GM19438 (cell line): ENCODE data around the gene BAHD1.
"Not testable (repeated sequence)": the region's sequence is repeated elsewhere in the genome, so short reads cannot be mapped to it uniquely, and the experiment has no call there.

Experiments
- ATAC-seq: cut with Tn5 transposase; IDR thresholded peaks from one replicate; pipeline ENCODE4 v1.9.1; 2021; ENCODE audit warnings: low read depth; ENCODE audit not compliant: unreplicated experiment

The BAHD1 gene

GRCh38 chr15:40443255-40443654, 2.5 kb downstream of the BAHD1 start:
- no peak for ATAC-seq

GRCh38 chr15:40443846-40444245, 3.1 kb downstream of the BAHD1 start:
- no peak for ATAC-seq

- no peak for ATAC-seq
Observed at GRCh38 chr15:40444736-40445135, 4.0 kb downstream of the BAHD1 start.

DNA sequence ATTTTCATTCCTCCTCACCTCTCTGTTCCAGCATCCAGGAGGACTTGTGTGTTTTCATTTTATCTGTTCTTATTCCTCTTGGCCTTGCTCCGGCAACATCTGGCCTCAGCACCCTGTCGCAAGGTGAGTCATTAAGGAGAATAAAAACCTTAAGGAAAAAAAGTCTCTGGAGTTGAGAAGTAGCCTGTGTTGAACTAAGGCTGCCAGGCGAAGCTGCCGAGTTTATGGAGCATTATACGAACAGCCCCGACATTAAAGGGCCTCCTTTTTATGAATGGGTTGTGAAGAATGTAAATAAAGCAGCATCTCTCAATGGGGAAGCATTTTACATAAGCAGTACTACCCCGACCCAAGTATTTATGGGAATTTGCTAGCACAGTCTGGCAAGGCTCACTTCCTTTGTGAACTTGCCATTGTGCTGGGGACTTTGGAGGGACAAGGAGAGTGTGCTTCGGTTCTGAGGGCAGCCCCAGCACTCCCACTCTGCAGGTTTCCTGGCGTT, 4.7 kb downstream of the BAHD1 start:
- ATAC-seq, result no peak

- ATAC-seq, result no peak
Observed at GRCh38 chr15:40446144-40446543, 5.4 kb downstream of the BAHD1 start.

DNA sequence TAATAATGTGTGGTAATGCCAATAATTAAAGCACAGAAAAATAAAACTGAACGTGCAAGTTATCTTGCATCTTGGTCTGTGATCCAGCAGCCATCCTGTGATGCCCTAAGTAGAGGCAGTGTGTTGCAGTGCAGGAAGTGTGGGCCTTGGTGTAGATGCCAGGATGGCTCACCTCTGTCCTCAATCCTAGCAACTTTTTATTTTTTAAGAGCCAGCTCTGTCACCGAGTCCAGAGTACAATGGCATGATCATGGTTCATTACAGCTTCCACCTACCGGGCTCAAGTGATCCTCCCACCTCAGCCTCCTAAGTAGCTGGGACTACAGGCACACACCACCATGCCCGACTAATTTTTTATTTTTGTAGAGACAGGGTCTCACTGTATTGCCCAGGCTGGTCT, 7.6 kb downstream of the BAHD1 start:
- ATAC-seq, result no peak

GRCh38 chr15:40449275-40449674, 8.5 kb downstream of the BAHD1 start:
- no peak for ATAC-seq

- no peak for ATAC-seq
Observed at GRCh38 chr15:40450047-40450446, 9.3 kb downstream of the BAHD1 start.

DNA sequence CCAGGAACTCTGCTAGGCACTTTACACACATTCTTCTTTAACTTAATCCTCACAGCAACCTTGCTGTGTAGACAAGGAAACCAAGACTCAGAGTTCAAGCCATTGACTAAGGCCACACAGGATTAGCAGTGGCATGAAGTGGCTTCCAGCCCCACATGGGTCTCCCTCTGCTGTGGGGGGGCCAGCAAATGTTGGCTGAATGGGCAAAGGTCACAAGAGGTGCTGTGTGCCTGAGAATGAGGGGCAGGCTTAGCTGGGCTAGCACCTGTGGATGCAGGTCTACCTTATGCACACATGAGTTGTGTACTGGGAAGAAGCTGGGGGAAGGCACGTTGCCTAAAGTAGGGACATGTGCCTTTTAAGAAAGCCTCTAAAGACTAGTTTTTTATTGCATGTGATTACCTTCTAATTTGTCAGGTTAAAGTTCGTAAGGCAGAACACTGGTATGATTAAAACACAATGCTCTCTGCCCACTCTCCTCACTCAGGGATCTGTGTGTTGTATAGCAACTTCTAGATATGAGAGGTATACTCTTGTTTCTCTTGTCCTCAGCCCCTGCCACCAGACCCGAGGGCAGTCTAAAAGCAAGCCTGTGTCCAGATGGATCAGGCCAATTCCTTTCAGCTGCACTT, 10.9 kb downstream of the BAHD1 start:
- ATAC-seq, result no peak

DNA sequence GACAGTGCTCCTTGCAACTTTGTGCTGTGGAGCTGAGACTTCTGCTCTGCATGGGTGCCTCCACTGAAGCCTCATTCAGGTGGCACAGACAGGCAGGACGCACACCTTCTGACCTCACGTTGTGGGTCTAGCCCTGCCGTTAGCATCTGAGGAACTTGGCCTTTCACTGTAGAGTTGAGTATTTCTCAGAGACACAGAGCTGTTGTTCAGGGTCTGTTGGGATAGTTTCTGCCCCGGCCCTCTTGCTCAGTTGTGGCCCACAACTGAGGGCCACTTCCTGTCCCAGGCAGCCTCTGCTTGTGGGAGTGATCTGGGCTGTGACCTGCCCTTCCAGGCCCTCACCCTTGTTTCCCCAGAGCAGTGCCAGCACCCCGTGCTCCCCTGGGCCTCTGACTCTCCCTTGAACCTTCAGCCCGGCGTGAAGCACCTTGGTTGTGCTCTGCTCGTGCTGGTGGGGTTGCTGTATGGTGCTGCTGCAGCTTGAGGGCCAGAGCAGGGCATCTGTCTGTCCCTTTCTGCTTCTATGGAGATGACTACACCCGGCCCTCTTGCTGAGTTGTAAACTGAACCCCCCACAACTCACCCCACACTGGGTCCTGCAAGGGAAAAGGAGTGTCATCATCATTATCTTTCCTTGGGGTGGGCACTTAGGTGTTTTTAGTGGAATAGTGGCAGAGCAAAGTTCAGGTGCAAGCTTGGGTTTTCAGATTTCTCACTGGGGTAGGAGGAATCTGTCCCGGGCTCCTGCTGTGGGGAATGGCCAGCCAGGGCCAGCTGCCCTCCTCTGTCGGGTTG, 11.7 kb downstream of the BAHD1 start:
- ATAC-seq, result peak; percentile 67

GRCh38 chr15:40453941-40454340, 13.2 kb downstream of the BAHD1 start:
- not testable (repeated sequence) for ATAC-seq

- ATAC-seq, result no peak
Observed at GRCh38 chr15:40454904-40455391, 14.2 kb downstream of the BAHD1 start.

- ATAC-seq, result no peak
Observed at GRCh38 chr15:40456299-40456712, 15.6 kb downstream of the BAHD1 start.

- ATAC-seq, result no peak
Observed at GRCh38 chr15:40456738-40457137, 16.0 kb downstream of the BAHD1 start.

DNA sequence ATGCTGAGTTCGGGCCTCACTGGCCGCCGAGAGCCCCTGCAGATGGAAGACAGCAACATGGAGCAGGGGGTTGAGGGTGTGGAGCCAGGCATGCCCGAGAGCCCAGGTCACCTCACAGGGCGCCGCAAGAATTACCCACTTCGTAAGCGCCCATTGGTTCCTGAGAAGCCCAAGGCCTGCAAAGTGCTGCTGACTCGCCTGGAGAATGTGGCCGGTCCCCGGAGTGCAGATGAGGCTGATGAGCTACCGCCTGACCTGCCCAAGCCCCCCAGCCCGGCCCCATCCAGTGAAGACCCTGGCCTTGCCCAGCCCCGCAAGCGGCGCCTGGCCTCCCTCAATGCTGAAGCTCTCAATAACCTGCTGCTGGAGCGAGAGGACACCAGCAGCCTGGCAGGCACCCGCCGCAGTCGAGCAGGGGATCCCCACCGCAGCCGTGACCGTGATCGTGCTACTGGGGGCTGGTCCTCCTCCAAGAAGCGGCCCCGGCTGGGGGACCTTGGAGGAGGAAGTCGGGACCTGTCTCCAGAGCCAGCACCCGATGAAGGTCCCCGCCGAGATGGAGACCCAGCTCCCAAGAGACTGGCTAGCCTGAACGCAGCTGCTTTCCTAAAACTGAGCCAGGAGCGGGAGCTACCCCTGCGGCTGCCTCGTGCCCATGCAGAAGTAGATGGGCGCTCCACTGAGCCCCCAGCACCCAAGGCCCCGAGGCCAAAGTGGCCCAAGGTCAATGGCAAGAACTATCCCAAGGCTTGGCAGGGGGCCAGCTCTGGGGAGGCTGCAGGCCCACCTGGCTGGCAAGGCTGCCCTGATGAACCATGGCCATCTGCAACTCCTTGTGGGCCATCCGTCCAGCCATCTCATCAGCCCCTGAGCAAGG, 18.0 kb downstream of the BAHD1 start:
- no peak for ATAC-seq

DNA sequence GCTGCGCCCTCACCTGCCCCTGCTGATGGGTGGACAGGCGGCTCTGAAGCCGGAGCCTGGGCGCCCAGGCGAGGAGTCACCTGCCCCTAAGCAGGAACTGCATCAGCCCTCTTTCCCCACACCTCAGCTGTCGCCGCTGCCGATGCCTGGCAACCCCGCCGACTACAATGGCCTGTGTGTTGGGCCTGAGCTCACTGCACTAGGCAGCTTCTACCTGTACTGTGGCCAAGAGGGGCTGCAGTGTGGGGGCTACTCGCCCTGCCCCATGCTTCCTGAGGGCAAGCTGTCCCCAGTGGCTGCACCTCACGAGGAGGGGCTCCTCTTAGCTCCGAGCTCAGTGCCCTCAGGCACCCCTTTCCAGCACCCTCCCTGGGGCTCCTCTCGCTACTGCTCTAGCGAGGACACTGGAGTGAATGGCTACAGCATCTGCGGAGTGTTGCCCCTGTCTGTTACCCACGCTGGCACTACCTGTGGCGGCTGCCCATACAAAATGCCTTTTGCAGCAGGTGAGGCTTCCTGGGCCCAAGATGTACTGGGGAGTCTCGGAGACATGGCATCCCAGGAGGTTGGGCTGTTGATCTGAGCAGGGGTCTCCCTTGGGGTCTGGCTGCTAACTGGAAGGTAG, 18.8 kb downstream of the BAHD1 start:
- ATAC-seq, result no peak

GRCh38 chr15:40460404-40460803, 19.7 kb downstream of the BAHD1 start:
- ATAC-seq, result no peak

DNA sequence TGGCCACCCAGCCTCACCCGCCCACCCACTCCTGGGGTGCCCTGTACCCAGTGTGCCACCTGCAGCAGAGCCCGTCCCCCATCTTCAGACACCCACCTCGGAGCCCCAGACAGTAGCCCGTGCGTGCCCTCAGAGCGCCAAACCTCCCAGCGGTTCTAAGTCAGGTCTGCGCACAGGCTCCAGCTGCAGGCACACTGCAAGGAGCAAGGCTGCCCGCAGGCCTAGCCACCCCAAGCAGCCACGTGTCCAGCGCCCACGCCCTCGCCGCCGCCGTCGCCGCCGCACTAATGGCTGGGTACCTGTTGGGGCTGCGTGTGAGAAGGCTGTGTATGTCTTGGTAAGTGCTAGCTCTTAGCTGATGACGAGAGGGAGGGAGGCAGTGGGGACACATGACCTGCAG, 21.2 kb downstream of the BAHD1 start:
- no peak for ATAC-seq

DNA sequence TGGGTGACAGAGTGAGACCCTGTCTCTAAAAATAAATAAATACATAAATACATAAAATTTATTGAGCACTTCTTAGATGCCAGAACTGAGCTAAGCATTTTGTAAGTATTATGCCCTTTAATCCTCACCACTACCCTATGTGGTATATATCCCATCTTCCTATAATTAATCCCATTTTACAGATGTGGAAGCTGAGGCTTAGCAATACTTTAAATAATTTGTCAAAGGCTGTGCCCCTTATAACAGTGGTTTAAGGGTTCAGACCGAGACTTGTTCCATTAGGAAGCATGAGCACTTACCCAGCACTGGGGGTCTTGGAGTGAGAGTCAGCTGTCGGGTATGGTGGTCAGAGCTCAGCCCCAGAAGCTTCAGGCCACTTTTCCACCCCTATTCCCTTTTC, 22.5 kb downstream of the BAHD1 start:
- ATAC-seq, result no peak

DNA sequence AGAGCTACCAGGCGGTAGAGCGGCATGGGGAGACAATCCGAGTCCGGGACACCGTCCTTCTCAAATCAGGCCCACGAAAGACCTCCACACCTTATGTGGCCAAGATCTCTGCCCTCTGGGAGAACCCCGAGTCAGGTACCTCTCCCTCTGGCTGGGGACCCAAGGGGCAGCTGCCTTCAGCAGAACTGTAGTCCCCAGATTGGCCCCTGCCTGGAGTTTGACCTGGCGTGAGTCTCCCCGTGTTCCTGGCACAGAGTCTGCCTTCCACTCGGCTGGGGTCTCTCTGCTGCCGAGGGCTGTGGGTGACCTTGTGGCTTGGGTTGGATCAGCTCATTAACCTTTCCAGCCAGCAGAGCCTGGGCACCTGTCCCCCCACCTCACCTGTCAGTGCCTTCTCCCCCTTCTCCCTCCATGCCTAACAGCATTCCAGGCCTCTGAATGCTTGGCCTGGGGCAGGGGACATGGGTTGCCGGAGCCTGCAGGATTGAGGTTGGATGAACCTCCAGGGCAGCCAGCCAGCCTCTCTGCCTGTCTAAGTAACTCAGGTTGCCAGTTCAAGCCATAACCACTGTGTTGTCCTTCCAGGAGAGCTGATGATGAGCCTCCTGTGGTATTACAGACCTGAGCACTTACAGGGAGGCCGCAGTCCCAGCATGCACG, 23.3 kb downstream of the BAHD1 start:
- no peak for ATAC-seq
